Glomerular visceral epithelial cell (primary cell): ENCODE results near the gene METTL1.

ENCODE experiments used
- DNase-seq: peaks from one replicate; pipeline ENCODE4 v3.0.0-alpha.2; 2016; ENCODE audit errors: extremely low spot score

Gene METTL1

DNA sequence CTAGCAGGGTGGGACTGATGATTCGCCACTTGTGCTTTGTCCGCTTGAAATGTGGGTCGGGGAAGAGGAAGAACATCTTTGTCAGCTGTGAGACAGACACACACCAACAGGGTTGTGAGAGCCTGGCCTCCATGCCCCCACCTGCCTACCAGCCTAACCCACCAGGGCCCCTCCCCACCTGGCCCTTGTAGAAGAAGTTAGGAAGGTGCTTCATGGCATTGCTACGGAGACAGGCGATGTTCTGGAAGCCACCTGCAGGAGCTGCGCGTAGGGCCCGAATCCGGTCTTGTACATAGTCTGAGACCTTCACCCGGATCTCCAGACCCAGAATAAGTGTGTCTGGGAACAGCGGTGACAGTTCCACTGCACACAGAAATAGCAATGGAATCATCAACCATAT lies 2.3 kb downstream of the METTL1 start:
- DNase-seq, result no peak

GRCh38 chr12:57767876-57768275 lies 4.0 kb downstream of the METTL1 start:
- DNase-seq, result no peak

- no peak for DNase-seq
Observed at GRCh38 chr12:57767305-57767698, 4.6 kb downstream of the METTL1 start.

DNA sequence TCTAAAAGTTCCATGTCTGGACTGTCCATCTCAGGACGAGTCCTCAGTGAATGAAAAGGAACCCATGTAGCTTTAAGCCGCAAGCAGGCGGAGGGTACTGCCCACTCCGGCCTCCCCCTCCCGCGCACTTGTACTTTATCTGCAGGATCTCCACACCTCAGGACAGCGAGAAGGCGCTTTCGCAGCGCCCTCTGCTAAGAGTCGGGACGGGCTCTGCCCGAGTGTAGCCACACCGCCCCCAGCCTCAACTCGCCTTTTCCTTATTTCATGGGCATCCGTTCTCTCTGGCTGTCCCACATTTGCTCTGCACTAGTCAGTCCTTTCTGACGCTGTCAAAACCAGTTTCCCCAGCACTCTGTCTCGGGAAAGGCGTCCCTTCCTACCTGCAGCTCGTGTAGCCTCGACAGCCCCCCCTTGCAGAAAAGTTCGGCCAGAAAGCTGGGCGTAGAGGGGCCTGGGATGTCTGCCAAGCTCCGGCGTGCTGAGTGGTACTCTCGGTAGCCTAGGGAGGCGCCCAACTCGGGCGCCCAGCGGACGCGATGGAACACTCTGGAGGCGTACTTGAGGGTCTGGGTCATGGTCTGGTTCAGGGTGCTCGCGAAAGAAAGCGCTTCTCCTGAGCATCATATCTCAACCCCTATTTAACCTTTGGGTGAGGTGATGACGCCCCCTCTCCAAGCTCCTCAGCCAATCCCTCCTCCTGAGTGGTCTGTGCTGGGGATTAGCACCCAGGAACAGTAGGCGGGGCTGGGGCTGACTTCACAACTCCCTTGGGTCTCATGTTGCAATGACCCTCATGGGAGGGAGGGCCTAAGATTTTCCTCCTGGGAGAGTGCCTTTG lies 5.2 kb downstream of the METTL1 start, which contains the start of gene CYP27B1:
CYP27B1 (minus strand) TSS at position 615 of the 841 bp plus-strand sequence; CDS start at position 578, 37 bp downstream.
- no peak for DNase-seq

- no peak for DNase-seq
Observed at GRCh38 chr12:57765698-57766463, 6.0 kb downstream of the METTL1 start.

DNA sequence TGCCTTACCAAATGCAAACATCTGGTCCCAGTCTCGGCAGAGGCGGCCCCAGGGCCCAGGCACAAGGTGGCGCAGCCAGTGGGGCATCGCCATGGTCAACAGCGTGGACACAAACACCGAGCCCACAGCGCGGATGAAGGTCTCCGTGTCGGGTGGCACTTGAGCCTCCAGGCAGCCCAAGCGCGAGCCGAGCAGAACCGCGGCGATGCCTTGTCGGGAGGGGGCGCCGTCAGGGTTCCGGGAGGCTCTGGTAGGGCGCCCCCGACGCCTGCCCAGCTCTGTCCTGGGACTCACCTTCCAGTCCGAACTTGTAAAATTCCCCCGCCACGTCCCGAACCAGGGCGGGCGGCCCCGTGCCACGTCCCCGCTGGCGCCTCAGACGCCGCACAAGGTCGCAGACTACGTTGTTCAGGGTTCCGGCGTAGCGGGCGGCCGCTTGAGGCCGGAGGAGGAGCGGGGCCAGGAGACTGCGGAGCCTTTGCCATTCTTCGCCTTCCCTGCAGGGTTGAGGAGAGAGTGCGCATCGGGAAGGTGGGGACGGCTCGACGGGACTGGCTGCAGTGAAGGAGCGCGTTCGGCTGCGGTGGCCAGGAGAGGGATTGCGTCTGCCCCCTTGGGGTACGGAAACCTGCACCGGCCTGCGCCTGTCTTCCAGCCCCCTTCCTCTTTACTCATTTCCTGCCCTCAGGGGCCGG lies 6.8 kb downstream of the METTL1 start:
- DNase-seq, result no peak

DNA sequence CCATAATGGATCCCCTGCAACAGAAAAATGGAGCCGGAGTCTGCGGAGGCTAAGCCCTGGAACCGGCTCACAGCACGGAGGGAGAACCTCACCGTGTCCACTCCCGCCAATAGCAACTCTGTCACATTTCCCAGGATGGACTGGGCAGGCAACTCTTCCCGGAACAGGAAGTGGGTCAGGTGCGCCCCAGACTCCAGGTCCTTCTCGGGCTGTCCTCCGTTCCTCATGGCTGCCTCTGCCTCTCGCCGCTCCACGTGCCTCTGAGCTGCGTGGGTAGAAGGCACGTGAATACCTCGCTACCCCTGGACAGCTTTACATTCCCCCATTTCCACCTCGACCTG lies 7.3 kb downstream of the METTL1 start:
- no peak for DNase-seq

- DNase-seq, result no peak
Observed at GRCh38 chr12:57763881-57764661, 7.8 kb downstream of the METTL1 start.

DNA sequence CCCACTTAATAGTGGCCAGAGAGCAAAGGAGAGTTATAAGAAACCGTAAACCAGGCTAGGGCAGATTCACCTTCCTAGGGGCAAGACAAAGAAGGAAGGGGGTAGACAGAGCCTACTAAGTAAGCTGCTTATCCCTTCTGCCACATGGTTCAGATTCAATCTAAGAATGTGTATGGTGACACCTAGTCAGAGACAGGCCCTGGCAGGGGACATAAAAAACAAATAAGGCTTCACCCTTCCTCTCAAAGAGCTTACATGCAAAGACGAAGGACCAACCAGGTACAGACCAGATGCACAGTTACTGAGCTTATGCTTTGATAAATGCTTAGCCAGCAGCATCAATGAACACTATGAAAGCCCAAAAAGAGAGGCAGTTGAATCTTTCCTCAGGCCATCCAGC lies 9.4 kb downstream of the METTL1 start:
- DNase-seq, result no peak

DNA sequence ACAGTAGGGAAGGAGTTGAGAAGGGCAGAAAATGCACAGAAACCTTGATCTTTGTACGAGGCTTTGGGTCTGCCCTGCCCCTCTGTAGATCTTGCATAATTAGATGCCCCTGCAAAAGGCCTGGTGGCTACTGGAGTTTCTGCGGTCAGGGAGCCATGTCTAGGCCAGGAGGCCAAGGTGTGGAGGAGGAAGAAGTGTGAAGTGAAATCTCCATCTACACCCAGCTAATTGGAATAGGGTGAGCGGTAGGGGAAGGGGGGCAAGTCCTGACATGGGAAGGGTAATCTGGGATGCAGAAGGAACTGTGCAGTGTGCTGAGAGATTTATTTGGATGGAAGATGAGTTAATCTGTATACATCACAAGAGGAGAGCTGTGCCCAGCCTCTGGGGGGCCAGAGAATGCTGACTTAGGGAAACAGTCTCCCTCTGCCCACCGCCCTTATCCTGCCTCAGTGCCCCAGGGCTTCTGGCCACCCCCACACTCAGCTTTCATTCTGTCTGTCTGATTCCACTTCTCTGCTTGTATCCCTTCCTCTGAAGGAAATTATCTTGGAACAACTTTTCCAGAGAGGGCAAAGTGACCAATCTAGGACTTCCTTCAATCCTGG lies 10.4 kb downstream of the METTL1 start:
- no peak for DNase-seq

- DNase-seq, result no peak
Observed at GRCh38 chr12:57760347-57760982, 11.4 kb downstream of the METTL1 start.

- DNase-seq, result peak; percentile 46
Observed at GRCh38 chr12:57759360-57759980, 12.4 kb downstream of the METTL1 start.

GRCh38 chr12:57758552-57759359 lies 13.1 kb downstream of the METTL1 start:
- DNase-seq, result no peak

- DNase-seq, result no peak
Observed at GRCh38 chr12:57757771-57758170, 14.1 kb downstream of the METTL1 start.

DNA sequence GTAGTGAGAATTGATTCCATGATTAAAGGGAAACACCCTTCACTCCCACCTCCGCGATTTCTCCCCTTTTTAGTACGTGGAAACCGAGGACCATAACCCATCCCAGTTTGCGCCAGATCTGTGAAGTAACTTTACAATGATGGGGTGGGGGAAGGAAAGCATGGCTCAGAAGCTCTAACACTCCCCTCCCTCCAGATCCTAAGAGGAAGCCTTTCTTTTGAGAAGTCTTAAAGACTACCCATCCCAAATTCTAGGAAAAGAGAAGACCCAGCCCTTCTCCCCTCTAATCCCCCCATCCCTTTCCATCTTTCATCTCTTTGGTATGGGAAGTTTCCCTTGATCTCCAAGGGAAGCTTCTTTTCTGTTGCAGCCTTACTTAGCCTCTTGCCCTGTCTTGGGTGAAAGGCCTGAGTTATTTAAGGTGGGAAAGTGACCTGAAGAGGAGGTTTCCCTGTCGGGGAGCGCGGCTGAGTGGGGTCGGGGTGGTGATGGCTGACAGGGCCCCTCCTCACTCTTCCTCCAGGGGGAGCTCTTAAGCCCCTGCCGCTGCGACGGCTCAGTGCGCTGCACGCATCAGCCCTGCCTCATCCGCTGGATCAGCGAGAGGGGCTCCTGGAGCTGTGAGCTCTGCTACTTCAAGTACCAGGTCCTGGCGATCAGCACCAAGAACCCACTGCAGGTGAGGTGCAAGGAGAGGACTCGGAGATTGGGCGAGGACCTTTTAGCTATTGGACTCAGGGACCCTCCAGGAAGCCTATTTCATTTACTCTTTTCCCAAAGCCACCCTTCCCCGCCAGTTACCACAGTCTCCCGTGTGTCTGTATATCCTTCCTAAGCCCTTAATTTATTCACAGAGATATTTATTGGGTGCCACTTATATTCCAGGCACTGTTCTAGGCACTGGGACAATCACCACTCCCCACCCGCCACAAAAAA lies 15.2 kb downstream of the METTL1 start:
- DNase-seq, result peak; percentile 57

GRCh38 chr12:57755454-57756372 lies 16.2 kb downstream of the METTL1 start:
- no peak for DNase-seq

- no peak for DNase-seq
Observed at GRCh38 chr12:57755194-57755453, 16.8 kb downstream of the METTL1 start.
